DOHH2 (cell line): Measurements from ENCODE around the gene KCNIP1.

ENCODE experiments used
- H3F3A ChIP-seq: fragments of 200-600 bp; sonication (generic), shearing (Covaris generic); 2 replicates; pipeline ENCODE4 v1.6.0; 2016; ENCODE audit warnings: antibody characterized with exemption, mild to moderate bottlenecking; ENCODE audit not compliant: control insufficient read depth, insufficient read depth
- H3K27ac ChIP-seq: fragments of 200-600 bp; sonication (generic); 2 replicates; pipeline ENCODE4 v1.5.1; 2014; ENCODE audit warnings: low read depth, mild to moderate bottlenecking, low read length, moderate library complexity
- H3K27me3 ChIP-seq: fragments of 200-600 bp; sonication (generic); 2 replicates; pipeline ENCODE4 v1.6.1; 2014; ENCODE audit warnings: mild to moderate bottlenecking, low read length, mixed read lengths; ENCODE audit not compliant: control insufficient read depth
- H3K36me3 ChIP-seq: fragments of 200-600 bp; sonication (generic); 2 replicates; pipeline ENCODE4 v1.6.1; 2014; ENCODE audit warnings: mild to moderate bottlenecking, low read length, moderate library complexity, mixed read lengths; ENCODE audit not compliant: control insufficient read depth
- H3K4me1 ChIP-seq: fragments of 200-600 bp; sonication (generic); 2 replicates; pipeline ENCODE4 v1.6.1; 2014; ENCODE audit warnings: mild to moderate bottlenecking, low read length, mixed read lengths; ENCODE audit not compliant: control insufficient read depth
- H3K4me2 ChIP-seq: fragments of 200-600 bp; sonication (generic); 2 replicates; pipeline ENCODE4 v1.6.0; 2014; ENCODE audit warnings: mild to moderate bottlenecking, low read length, moderate library complexity
- H3K4me3 ChIP-seq: fragments of 200-600 bp; sonication (generic); 2 replicates; pipeline ENCODE4 v1.5.1; 2014; ENCODE audit warnings: mild to moderate bottlenecking, low read length, mixed read lengths
- H3K79me2 ChIP-seq: fragments of 200-600 bp; sonication (generic); 2 replicates; pipeline ENCODE4 v1.6.1; 2014; ENCODE audit warnings: mild to moderate bottlenecking, low read length, mixed read lengths; ENCODE audit not compliant: control insufficient read depth
- H3K9me2 ChIP-seq: fragments of 200-600 bp; sonication (generic); replicated peaks from 2 replicates; pipeline ENCODE4 v1.6.1; 2014; ENCODE audit warnings: mild to moderate bottlenecking, low read length, mixed read lengths; ENCODE audit not compliant: control insufficient read depth
- H3K9me3 ChIP-seq: fragments of 200-600 bp; sonication (generic); 2 replicates; pipeline ENCODE4 v1.6.1; 2014; ENCODE audit warnings: antibody characterized with exemption, low read length, mixed read lengths; ENCODE audit not compliant: control insufficient read depth, insufficient read depth
- H4K20me1 ChIP-seq: fragments of 200-600 bp; sonication (generic); 2 replicates; pipeline ENCODE4 v1.6.0; 2014; ENCODE audit warnings: low read depth, mild to moderate bottlenecking, antibody characterized with exemption, low read length, moderate library complexity; ENCODE audit not compliant: control insufficient read depth, insufficient read depth
- EZH2phosphoT487 ChIP-seq: fragments of 200-600 bp; sonication (generic); IDR thresholded peaks from 2 replicates; pipeline ENCODE4 v1.6.1; 2017; ENCODE audit warnings: borderline replicate concordance, mild to moderate bottlenecking, antibody characterized with exemption, low read length, moderate library complexity, mixed read lengths
- TF ChIP-seq, protein P1 (sequence below): fragments of 200-600 bp; sonication (generic); IDR thresholded peaks from one replicate; pipeline ENCODE4 v1.5.1; 2014; ENCODE audit warnings: antibody characterized with exemption, mild to moderate bottlenecking, low read depth, low read length; ENCODE audit not compliant: poor library complexity, severe bottlenecking

Gene KCNIP1

DNA sequence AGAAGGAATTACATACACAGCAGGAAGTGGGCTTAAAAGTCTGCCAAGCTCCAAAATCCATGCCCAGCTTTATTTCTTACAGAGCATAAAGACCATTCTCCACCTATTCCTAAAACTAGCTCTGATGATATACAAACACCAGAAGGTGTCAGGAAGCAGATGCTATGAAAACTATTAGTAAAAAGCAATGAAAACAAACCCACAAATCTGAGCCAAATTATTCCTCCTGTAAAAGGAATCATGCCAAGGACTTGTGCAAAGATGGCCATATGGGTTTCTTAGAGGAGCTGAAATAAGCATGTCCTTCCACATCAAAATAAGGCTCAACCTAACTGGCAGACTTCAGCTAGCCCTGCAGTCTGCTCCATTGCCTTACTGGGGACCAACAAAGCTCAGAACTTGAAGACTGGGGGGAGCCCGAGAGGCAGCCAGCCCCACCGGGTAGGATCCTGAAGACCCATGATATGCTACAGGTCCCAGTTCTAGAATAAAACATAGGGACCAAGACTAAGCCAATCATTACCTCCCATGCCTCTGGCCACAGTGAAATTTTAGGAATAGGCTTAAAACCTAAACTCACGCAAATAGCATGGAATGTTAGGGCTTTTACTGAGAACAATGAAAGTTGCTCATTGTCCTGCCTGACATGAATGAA, 236.9 kb downstream of the KCNIP1 start:
- Histone ChIP-seq H3K4me3 (no peak overlapping the region), H3F3A (no peaks in the 10 kb centered on the region), H3K4me1 (no peaks in the 10 kb centered on the region), H3K9me3 (no peaks in the 10 kb centered on the region), H3K9me2 (no peaks in the 10 kb centered on the region), H3K36me3 (no peaks in the 10 kb centered on the region), H3K4me2 (no peak overlapping the region), H4K20me1 (no peaks in the 10 kb centered on the region), H3K27ac (no peak overlapping the region), H3K27me3 (peaks cover 3% of the 10 kb centered on the region; the same call in 1 of the 2 replicates), H3K79me2 (no peaks in the 10 kb centered on the region)
- TF ChIP-seq, protein P1, sequence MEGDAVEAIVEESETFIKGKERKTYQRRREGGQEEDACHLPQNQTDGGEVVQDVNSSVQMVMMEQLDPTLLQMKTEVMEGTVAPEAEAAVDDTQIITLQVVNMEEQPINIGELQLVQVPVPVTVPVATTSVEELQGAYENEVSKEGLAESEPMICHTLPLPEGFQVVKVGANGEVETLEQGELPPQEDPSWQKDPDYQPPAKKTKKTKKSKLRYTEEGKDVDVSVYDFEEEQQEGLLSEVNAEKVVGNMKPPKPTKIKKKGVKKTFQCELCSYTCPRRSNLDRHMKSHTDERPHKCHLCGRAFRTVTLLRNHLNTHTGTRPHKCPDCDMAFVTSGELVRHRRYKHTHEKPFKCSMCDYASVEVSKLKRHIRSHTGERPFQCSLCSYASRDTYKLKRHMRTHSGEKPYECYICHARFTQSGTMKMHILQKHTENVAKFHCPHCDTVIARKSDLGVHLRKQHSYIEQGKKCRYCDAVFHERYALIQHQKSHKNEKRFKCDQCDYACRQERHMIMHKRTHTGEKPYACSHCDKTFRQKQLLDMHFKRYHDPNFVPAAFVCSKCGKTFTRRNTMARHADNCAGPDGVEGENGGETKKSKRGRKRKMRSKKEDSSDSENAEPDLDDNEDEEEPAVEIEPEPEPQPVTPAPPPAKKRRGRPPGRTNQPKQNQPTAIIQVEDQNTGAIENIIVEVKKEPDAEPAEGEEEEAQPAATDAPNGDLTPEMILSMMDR = no peak
- TF ChIP-seq EZH2phosphoT487 = no peak

DNA sequence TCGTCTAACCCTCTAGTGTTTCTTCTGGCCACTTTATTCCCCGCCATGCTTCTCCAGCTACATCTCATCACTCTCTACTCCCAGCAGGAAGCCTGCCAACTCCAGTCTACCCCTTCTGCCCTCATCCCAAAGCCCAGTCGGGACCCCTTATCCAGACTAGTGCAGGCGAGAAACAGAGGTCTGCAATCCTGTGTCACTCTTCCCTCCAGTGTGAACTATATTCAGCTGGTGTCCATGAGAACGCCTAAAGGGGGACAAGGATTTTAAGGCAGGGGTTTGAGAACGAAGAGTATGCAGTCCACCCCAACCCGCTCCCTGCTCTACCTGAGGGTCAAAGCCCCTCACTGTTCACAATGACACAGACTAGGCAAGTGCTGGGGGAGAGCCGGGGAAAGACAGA, 238.0 kb downstream of the KCNIP1 start:
- Histone ChIP-seq H3K79me2 (no peaks in the 10 kb centered on the region), H3K9me3 (no peaks in the 10 kb centered on the region), H4K20me1 (no peaks in the 10 kb centered on the region), H3K9me2 (no peaks in the 10 kb centered on the region), H3K4me1 (no peaks in the 10 kb centered on the region), H3K27me3 (peaks cover 3% of the 10 kb centered on the region; the same call in 1 of the 2 replicates), H3K36me3 (no peaks in the 10 kb centered on the region), H3F3A (no peaks in the 10 kb centered on the region), H3K4me2 (no peak overlapping the region), H3K4me3 (no peak overlapping the region), H3K27ac (no peak overlapping the region)
- TF ChIP-seq EZH2phosphoT487 = no peak
- TF ChIP-seq, protein P1 = no peak

DNA sequence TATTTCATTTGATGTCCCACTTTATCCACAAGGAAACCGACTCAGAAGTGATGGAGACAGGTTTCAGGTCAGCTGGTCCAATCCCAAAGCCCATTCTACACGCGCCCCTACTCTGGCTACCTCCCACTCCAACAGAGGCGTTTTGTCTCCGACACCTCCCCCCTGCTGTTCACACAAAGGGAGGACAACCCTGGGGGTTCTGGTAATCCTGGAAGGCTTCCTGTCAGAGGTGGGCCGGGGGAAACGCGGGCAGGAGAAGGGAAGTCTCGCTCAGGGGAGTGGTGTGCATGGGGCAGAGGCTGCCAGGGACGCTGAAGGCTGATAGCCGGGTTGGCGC, 240.0 kb downstream of the KCNIP1 start:
- Histone ChIP-seq H3K4me3 (no peak overlapping the region), H3K9me3 (no peaks in the 10 kb centered on the region), H3K36me3 (no peaks in the 10 kb centered on the region), H3K4me1 (no peaks in the 10 kb centered on the region), H3K9me2 (no peaks in the 10 kb centered on the region), H4K20me1 (no peaks in the 10 kb centered on the region), H3F3A (no peaks in the 10 kb centered on the region), H3K27me3 (peaks cover 3% of the 10 kb centered on the region; the same call in 1 of the 2 replicates), H3K79me2 (no peaks in the 10 kb centered on the region), H3K4me2 (no peak overlapping the region), H3K27ac (no peak overlapping the region)
- TF ChIP-seq EZH2phosphoT487 = no peak
- TF ChIP-seq, protein P1 = no peak
